H1 (cell line): Measurements from ENCODE around the gene LSG1. TPM values are rescaled to one million over a fixed set of nuclear protein-coding genes. Genes with fewer than 3 reads are reported as not detected.

Experiments
- ASH2L ChIP-seq: fragments of 200-600, 300-600 bp; sonication (generic); IDR thresholded peaks from one replicate; pipeline ENCODE4 v1.7.1; 2017; ENCODE audit warnings: low read length
- ATF2 ChIP-seq: IDR thresholded peaks from 2 replicates; pipeline ENCODE4 v1.6.1; 2012; ENCODE audit warnings: low read length, inconsistent platforms
- ATF3 ChIP-seq: IDR thresholded peaks from 2 replicates; pipeline ENCODE4 v1.6.1; 2011; ENCODE audit warnings: low read depth, mild to moderate bottlenecking, low read length; ENCODE audit not compliant: insufficient read depth
- BRCA1 ChIP-seq: IDR thresholded peaks from 2 replicates; pipeline ENCODE4 v1.6.1; 2012; ENCODE audit warnings: low read depth, low read length, improper control_type of control experiment
- CBX5 ChIP-seq: fragments of 300-800, 300-1000 bp; sonication (generic); IDR thresholded peaks from 2 replicates; pipeline ENCODE4 v1.7.1; 2016; ENCODE audit warnings: antibody characterized with exemption, low read length, low read depth
- CEBPB ChIP-seq: IDR thresholded peaks from 2 replicates; pipeline ENCODE4 v1.6.1; 2012; ENCODE audit warnings: low read depth, low read length
- CTBP2 ChIP-seq: IDR thresholded peaks from 2 replicates; pipeline ENCODE4 v1.7.0; 2011; ENCODE audit warnings: borderline replicate concordance, mild to moderate bottlenecking, moderate library complexity, mixed read lengths, low read length; ENCODE audit not compliant: insufficient read depth, insufficient read length
- CTCF ChIP-seq, 3 experiments: IDR thresholded peaks; 1 replicate in 2 of 3; 2 replicates in 1 of 3; pipeline versions ENCODE4 v1.5.1 to v1.6.1; 2011; ENCODE audit warnings: low read length in 3 of 3, mild to moderate bottlenecking in 3 of 3, inconsistent platforms in 2 of 3, low read depth in 1 of 3, moderate library complexity in 1 of 3; ENCODE audit not compliant: insufficient read depth in 1 of 3; ENCODE audit errors: control extremely low read depth in 1 of 3
- EZH2 ChIP-seq: fragments of 200-600 bp; sonication (generic); IDR thresholded peaks from 2 replicates; pipeline ENCODE4 v1.7.1; 2012; ENCODE audit warnings: low read depth, mild to moderate bottlenecking, moderate library complexity, low read length, inconsistent platforms; ENCODE audit not compliant: severe bottlenecking
- JUN ChIP-seq: IDR thresholded peaks from 2 replicates; pipeline ENCODE4 v1.6.1; 2011; ENCODE audit warnings: low read depth, mild to moderate bottlenecking, improper control_type of control experiment, low read length
- KDM5A ChIP-seq: fragments of 200-600 bp; IDR thresholded peaks from 2 replicates; pipeline ENCODE4 v1.7.1; 2012; ENCODE audit warnings: mild to moderate bottlenecking, low read length, inconsistent platforms, mixed read lengths
- PHF8 ChIP-seq: fragments of 200-600 bp; sonication (generic); conservative IDR thresholded peaks from 2 replicates; pipeline ENCODE4 v1.7.1; 2012; ENCODE audit warnings: low read depth, mild to moderate bottlenecking, inconsistent platforms, low read length, moderate library complexity
- POLR2A ChIP-seq, 2 experiments: IDR thresholded peaks; 1 replicate in 1 of 2; 2 replicates in 1 of 2; pipeline ENCODE4 v1.6.1; 2011; ENCODE audit warnings: low read depth in 2 of 2, low read length in 2 of 2, mild to moderate bottlenecking in 2 of 2; ENCODE audit errors: control extremely low read depth in 1 of 2
- POLR2AphosphoS5 ChIP-seq: IDR thresholded peaks from 2 replicates; pipeline ENCODE4 v1.6.1; 2011; ENCODE audit warnings: low read depth, low read length
- POU5F1 ChIP-seq: IDR thresholded peaks from 2 replicates; pipeline ENCODE4 v1.6.1; 2011; ENCODE audit warnings: low read depth, mild to moderate bottlenecking, low read length, moderate library complexity
- TAF1 ChIP-seq: IDR thresholded peaks from 2 replicates; pipeline ENCODE4 v1.6.1; 2011; ENCODE audit warnings: mild to moderate bottlenecking, low read depth, low read length
- TAF7 ChIP-seq: optimal IDR thresholded peaks from 2 replicates; pipeline ENCODE3; 2011; ENCODE audit warnings: low read depth, mild to moderate bottlenecking, inconsistent platforms, low read length, moderate library complexity, borderline replicate concordance
- YY1 ChIP-seq: IDR thresholded peaks from 2 replicates; pipeline ENCODE4 v1.6.1; 2011; ENCODE audit warnings: low read depth, mild to moderate bottlenecking, low read length
- ZNF274 ChIP-seq: IDR thresholded peaks from 2 replicates; pipeline ENCODE4 v1.7.0; 2012; ENCODE audit warnings: low read length, borderline replicate concordance; ENCODE audit errors: extremely low read depth
- polyA plus RNA-seq, 7 experiments: library from polyadenylated mRNA; depleted of rRNA in 3 of 7; stranded (reverse) in 5 of 7; unstranded in 2 of 7; fragments of >200 nt in 5 of 7; fragments of 200-250 nt in 2 of 7; gene quantifications; 1 replicate in 5 of 7; 2 replicates in 1 of 7; 4 replicates in 1 of 7; pipeline versions ENCODE4 v1.2.1 to v1.2.3, GENCODE V29; 2011 to 2013; ENCODE audit warnings: missing spikeins in 2 of 7, mixed read lengths in 2 of 7
- total RNA-seq: library from RNA; stranded (reverse); fragmentation: NEBNext Ultra II Directional; extraction: Animal tissue kit (Norgen Biotek cat#: 25700); gene quantifications from 2 replicates; pipeline ENCODE4 v1.2.1, GENCODE V29; 2021

LSG1 gene
- total and polyA plus RNA-seq, 2 of the 8 experiments (the other 6 are each of a cell fraction or from before 2014, with no cell fraction given) = 23.7 to 47.6 TPM

GRCh38 chr3:194671900-194672808, at the start of gene LSG1 (continued):
- TF ChIP-seq ATF2 = 0 out of 2 replicates have a peak, but pooled peaks have one; percentile 65
- no peak for TF ChIP-seq ATF3
- no peak for TF ChIP-seq EZH2
- no peak for TF ChIP-seq CEBPB
- TF ChIP-seq ASH2L = peak; percentile 94
- no peak for TF ChIP-seq CTBP2
- TF ChIP-seq CTCF (IDR thresholded peaks at IDR 0.05; ENCODE audit: control extremely low read depth in 1 of 3, insufficient read depth in 1 of 3, low read depth in 1 of 3, low read length in 3 of 3) = no peak
- TF ChIP-seq PHF8 = peak; percentile 82
- peak; percentile 96 for TF ChIP-seq YY1
- TF ChIP-seq POU5F1 = no peak
- TF ChIP-seq JUN = no peak
- TF ChIP-seq CBX5 = no peak
- TF ChIP-seq POLR2A (IDR thresholded peaks at IDR 0.05; ENCODE audit: control extremely low read depth in 1 of 2, low read depth in 2 of 2, low read length in 2 of 2) = peak; percentile 69 to 75
- peak; percentile 83 for TF ChIP-seq TAF1
- TF ChIP-seq BRCA1 = peak; percentile 37; the same call in 1 of the 2 replicates
- no peak for TF ChIP-seq ZNF274
- peak; percentile 33 for TF ChIP-seq TAF7
- TF ChIP-seq KDM5A = peak; percentile 42; the same call in 1 of the 2 replicates
- peak; percentile 54; the same call in 1 of the 2 replicates for TF ChIP-seq POLR2AphosphoS5
